ENCODE measurements around the gene FIBCD1. TPM values are rescaled to one million over a fixed set of nuclear protein-coding genes. Genes with fewer than 3 reads are reported as not detected.

FIBCD1 gene
- total RNA-seq, 1 donor from 2014 or later, result 0.54 TPM

GRCh38 chr9:130857864-130858738 is 80.9 kb downstream of the FIBCD1 start:
- no peak for DNase-seq (ENCODE audit: low spot score)
- intact Hi-C loops (cut with DNase I), result no loop called here

GRCh38 chr9:130856474-130856873 is 82.6 kb downstream of the FIBCD1 start:
- no peak for DNase-seq (ENCODE audit: low spot score)
- intact Hi-C loops (cut with DNase I), result no loop called here

GRCh38 chr9:130854835-130855234 is 84.2 kb downstream of the FIBCD1 start:
- no peak for DNase-seq (ENCODE audit: low spot score)
- intact Hi-C loops (cut with DNase I), result no loop called here

GRCh38 chr9:130854092-130854491 is 85.0 kb downstream of the FIBCD1 start:
- intact Hi-C loops (cut with DNase I), result no loop called here
- no peak for DNase-seq (ENCODE audit: low spot score)

- intact Hi-C loops (cut with DNase I), result no loop called here
- no peak for DNase-seq (ENCODE audit: low spot score)
Measured at GRCh38 chr9:130852801-130853200, 86.2 kb downstream of the FIBCD1 start.

Other genes starting within 250 kb of the FIBCD1 start
- 12.7 TPM for gene EXOSC2, start 245.5 kb downstream of the FIBCD1 start, total RNA-seq
- gene ABL1, start 104.0 kb downstream of the FIBCD1 start, total RNA-seq, result 38.0 TPM
- not detected for gene QRFP, start 42.4 kb downstream of the FIBCD1 start, total RNA-seq
- 0.89 TPM for gene LAMC3, start 69.9 kb upstream of the FIBCD1 start, total RNA-seq
- gene AIF1L, start 157.3 kb upstream of the FIBCD1 start, total RNA-seq, result 11.0 TPM
- 22.9 TPM for gene NUP214, start 186.3 kb upstream of the FIBCD1 start, total RNA-seq

Data from cardiac septum (tissue), 1 donor.